ENCODE results near the gene CALML3. TPM values are rescaled to one million over a fixed set of nuclear protein-coding genes. Genes with fewer than 3 reads are reported as not detected.

CALML3 gene
- total RNA-seq, 1 experiment from 2014 or later = not detected

- ATAC-seq (no peak), DNase-seq (ENCODE audit: low read depth, low spot score) (no peak)
- no peaks in the 10 kb centered on the region for H3K36me3 ChIP-seq (ENCODE audit: control insufficient read depth, insufficient read depth, low read length)
- ChIA-PET POLR2A (no interaction called here), CTCF (no interaction called here)
- BruUV-seq (replicated peaks) = no TSS peak
- no peaks in the 10 kb centered on the region for H3K27me3 ChIP-seq (ENCODE audit: control insufficient read depth, insufficient read depth, low read length)
- H3K4me3 ChIP-seq (ENCODE audit: low read depth in 2 of 2, low read length in 2 of 2) = no peak overlapping the region
- in situ Hi-C loops (cut with HindIII; ENCODE audit: low pct_unique_long_range_greater_than_20kb, low sequenced_read_pairs) (no loop called here), intact Hi-C loops (cut with micrococcal nuclease; ENCODE audit: unreplicated experiment) (no loop called here)
- no peak overlapping the region for H3K27ac ChIP-seq (ENCODE audit: low read length)
- H3K4me1 ChIP-seq (ENCODE audit: control insufficient read depth, insufficient read depth, low read length) = no peaks in the 10 kb centered on the region
- TF ChIP-seq TCF7L2 (IDR thresholded peaks at IDR 0.05; ENCODE audit: low read depth, low read length) = no peak
- TF ChIP-seq POLR2AphosphoS5 (IDR thresholded peaks at IDR 0.05; ENCODE audit: low read depth, low read length) = no peak
- no peak for TF ChIP-seq REST (IDR thresholded peaks at IDR 0.05; ENCODE audit: insufficient read depth in 1 of 2, low read depth in 2 of 2, low read length in 1 of 2)
- TF ChIP-seq SIN3A (IDR thresholded peaks at IDR 0.05; ENCODE audit: borderline replicate concordance, insufficient read depth, low read depth, low read length) = no peak
- TF ChIP-seq CTCF (IDR thresholded peaks at IDR 0.05) = no peak
- H3K9me3 ChIP-seq (ENCODE audit: control insufficient read depth, insufficient read depth, low read depth, low read length) = no peaks in the 10 kb centered on the region
These were observed 30.1 kb upstream of the CALML3 start for GRCh38 chr10:5494611-5495010.

GRCh38 chr10:5496261-5497250 is 28.2 kb upstream of the CALML3 start:
- Histone ChIP-seq H3K27me3 (ENCODE audit: control insufficient read depth, insufficient read depth, low read length) (no peaks in the 10 kb centered on the region), H3K9me3 (ENCODE audit: control insufficient read depth, insufficient read depth, low read depth, low read length) (no peaks in the 10 kb centered on the region), H3K27ac (ENCODE audit: low read length) (no peak overlapping the region), H3K36me3 (ENCODE audit: control insufficient read depth, insufficient read depth, low read length) (no peaks in the 10 kb centered on the region), H3K4me3 (ENCODE audit: low read depth in 2 of 2, low read length in 2 of 2) (no peak overlapping the region), H3K4me1 (ENCODE audit: control insufficient read depth, insufficient read depth, low read length) (no peaks in the 10 kb centered on the region)
- BruUV-seq (replicated peaks) = no TSS peak
- DNase-seq (ENCODE audit: low read depth, low spot score) (no peak), ATAC-seq (no peak)
- POLR2A ChIA-PET = no interaction called here
- intact Hi-C loops (cut with micrococcal nuclease; ENCODE audit: unreplicated experiment) = no loop called here
- TF ChIP-seq POLR2AphosphoS5 (IDR thresholded peaks at IDR 0.05; ENCODE audit: low read depth, low read length) (no peak), REST (IDR thresholded peaks at IDR 0.05; ENCODE audit: insufficient read depth in 1 of 2, low read depth in 2 of 2, low read length in 1 of 2) (no peak)
- in situ Hi-C loops (cut with HindIII; ENCODE audit: low pct_unique_long_range_greater_than_20kb, low sequenced_read_pairs) = no loop called here
- CTCF ChIA-PET = no interaction called here
